ENCODE measurements around the gene PPY. TPM values are rescaled to one million over a fixed set of nuclear protein-coding genes. Genes with fewer than 3 reads are reported as not detected.

The PPY gene
- total RNA-seq, 2 experiments from 2014 or later: not detected

DNA sequence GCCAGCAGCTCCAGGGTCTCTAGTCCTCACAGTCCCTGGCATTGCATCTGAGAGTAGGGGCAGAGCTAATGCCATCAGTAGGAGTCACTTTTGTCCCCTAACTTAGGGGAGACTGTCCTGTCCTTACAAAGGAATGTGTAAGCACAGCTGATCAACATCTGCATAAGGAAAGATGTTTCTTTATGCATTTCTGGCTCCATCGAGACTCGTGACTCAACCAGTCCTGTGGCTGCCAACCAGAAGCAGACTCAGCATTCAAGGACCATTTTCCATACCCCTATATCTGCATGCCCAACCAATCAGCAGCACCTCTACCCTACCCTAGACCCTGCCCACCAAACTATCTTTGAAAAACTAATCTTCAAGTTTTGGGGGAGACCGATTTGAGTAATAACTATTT lies 26.7 kb downstream of the PPY start:
- Mint-ChIP-seq H3K4me3 (peak overlapping the region; percentile 21), H3K27me3 (no peaks in the 10 kb centered on the region), H3K27ac (no peak overlapping the region), H3K9me3 (no peaks in the 10 kb centered on the region), H3K4me1 (ENCODE audit: low read depth) (peaks cover 18% of the 10 kb centered on the region), H3K36me3 (ENCODE audit: low read depth) (no peaks in the 10 kb centered on the region)
- H3K4me3 ChIP-seq (ENCODE audit: low read length): no peak overlapping the region
- no peaks in the 10 kb centered on the region for H3K27me3 ChIP-seq (ENCODE audit: control insufficient read depth in 1 of 2, insufficient read depth in 2 of 2, low read length in 2 of 2)
- intact Hi-C loops (cut with DNase I, micrococcal nuclease): loop anchor here in 1 of 2 experiments (10.0 kb wide), 1 partner anchor 129 kb away; no protein-coding TSS in a partner anchor
- no peak overlapping the region for H3K27ac ChIP-seq (ENCODE audit: low read depth in 1 of 2, low read length in 2 of 2)
- ChIA-PET POLR2A (no interaction called here), CTCF (no interaction called here)
- no peaks in the 10 kb centered on the region for H3K9me3 ChIP-seq (ENCODE audit: control insufficient read depth in 1 of 2, insufficient read depth in 1 of 2, low read length in 2 of 2)
- DNase-seq (no peak), ATAC-seq (ENCODE audit: poor library complexity) (no peak)
- TF ChIP-seq, protein P1, sequence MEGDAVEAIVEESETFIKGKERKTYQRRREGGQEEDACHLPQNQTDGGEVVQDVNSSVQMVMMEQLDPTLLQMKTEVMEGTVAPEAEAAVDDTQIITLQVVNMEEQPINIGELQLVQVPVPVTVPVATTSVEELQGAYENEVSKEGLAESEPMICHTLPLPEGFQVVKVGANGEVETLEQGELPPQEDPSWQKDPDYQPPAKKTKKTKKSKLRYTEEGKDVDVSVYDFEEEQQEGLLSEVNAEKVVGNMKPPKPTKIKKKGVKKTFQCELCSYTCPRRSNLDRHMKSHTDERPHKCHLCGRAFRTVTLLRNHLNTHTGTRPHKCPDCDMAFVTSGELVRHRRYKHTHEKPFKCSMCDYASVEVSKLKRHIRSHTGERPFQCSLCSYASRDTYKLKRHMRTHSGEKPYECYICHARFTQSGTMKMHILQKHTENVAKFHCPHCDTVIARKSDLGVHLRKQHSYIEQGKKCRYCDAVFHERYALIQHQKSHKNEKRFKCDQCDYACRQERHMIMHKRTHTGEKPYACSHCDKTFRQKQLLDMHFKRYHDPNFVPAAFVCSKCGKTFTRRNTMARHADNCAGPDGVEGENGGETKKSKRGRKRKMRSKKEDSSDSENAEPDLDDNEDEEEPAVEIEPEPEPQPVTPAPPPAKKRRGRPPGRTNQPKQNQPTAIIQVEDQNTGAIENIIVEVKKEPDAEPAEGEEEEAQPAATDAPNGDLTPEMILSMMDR (IDR thresholded peaks at IDR 0.05): no peak
- H3K36me3 ChIP-seq (ENCODE audit: insufficient read depth, low read length): no peaks in the 10 kb centered on the region
- H3K4me1 ChIP-seq (ENCODE audit: insufficient read depth, low read length): peaks cover 20% of the 10 kb centered on the region

DNA sequence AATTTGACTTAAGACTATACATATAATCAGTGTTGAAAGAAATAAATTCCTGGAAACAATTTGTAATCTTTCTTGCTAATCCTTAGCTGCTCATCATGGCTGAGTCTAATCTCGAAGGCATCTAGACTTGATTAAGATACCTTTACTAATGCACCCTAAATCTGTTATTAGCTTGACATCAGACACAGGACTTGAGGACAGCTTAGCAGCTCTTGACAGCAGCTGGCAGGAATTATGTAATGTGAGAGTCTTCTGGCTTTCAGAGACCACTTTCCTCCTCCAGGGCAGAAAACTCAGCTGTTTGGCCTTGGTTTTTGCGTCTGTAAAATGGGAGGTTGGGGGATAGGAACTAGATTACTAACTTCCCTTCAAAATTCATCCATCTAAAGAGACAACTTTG lies 27.8 kb downstream of the PPY start:
- POLR2A ChIA-PET: interaction anchor here (0.6 kb wide), 1 partner anchor 789 kb away, joined by 6 read pairs; the partner anchor contains the start of gene BRCA1
- Mint-ChIP-seq H3K27me3 (no peaks in the 10 kb centered on the region), H3K4me1 (ENCODE audit: low read depth) (peaks cover 18% of the 10 kb centered on the region), H3K27ac (no peak overlapping the region), H3K9me3 (no peaks in the 10 kb centered on the region), H3K36me3 (ENCODE audit: low read depth) (no peaks in the 10 kb centered on the region), H3K4me3 (no peak overlapping the region)
- no peak for ATAC-seq (ENCODE audit: poor library complexity)
- CTCF ChIA-PET: interaction anchor here (1.0 kb wide), 1 partner anchor 30 kb away, joined by 4 read pairs; no protein-coding TSS in a partner anchor
- TF ChIP-seq, protein P1 (IDR thresholded peaks at IDR 0.05): no peak
- H3K4me1 ChIP-seq (ENCODE audit: insufficient read depth, low read length): peaks cover 20% of the 10 kb centered on the region
- H3K27me3 ChIP-seq (ENCODE audit: control insufficient read depth in 1 of 2, insufficient read depth in 2 of 2, low read length in 2 of 2): no peaks in the 10 kb centered on the region
- no peak overlapping the region for H3K4me3 ChIP-seq (ENCODE audit: low read length)
- no peaks in the 10 kb centered on the region for H3K36me3 ChIP-seq (ENCODE audit: insufficient read depth, low read length)
- intact Hi-C loops (cut with DNase I, micrococcal nuclease): loop anchor here in 1 of 2 experiments (5.0 to 10.0 kb wide), 2 partner anchors 83 to 130 kb away; no protein-coding TSS in a partner anchor
- no peak overlapping the region for H3K27ac ChIP-seq (ENCODE audit: low read depth in 1 of 2, low read length in 2 of 2)
- no peak for DNase-seq
- no peaks in the 10 kb centered on the region for H3K9me3 ChIP-seq (ENCODE audit: control insufficient read depth in 1 of 2, insufficient read depth in 1 of 2, low read length in 2 of 2)

DNA sequence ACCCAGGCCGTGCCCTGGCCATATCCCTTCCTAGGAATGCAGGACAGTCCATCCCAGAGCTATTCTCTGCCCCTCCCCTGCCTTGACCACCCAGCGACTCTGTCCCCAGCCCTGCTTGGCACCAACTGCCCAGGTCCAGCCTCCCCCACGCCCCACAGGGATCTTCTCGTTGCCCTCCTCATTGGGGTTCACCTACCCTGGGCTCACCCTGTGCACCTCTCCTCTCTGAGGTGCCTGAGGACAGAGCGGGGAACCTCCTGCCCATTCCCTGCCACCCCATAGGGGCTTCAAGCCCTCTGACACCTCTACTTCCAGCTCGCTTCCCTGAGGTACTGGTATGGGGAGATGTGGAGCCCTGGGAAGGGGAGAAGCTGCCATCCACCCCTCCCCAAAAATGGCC lies 28.7 kb downstream of the PPY start:
- Mint-ChIP-seq H3K4me1 (ENCODE audit: low read depth) (peaks cover 18% of the 10 kb centered on the region), H3K9me3 (no peaks in the 10 kb centered on the region), H3K4me3 (no peak overlapping the region), H3K27ac (no peak overlapping the region), H3K27me3 (no peaks in the 10 kb centered on the region), H3K36me3 (ENCODE audit: low read depth) (no peaks in the 10 kb centered on the region)
- Histone ChIP-seq H3K4me1 (ENCODE audit: insufficient read depth, low read length) (peaks cover 19% of the 10 kb centered on the region), H3K36me3 (ENCODE audit: insufficient read depth, low read length) (no peaks in the 10 kb centered on the region), H3K9me3 (ENCODE audit: control insufficient read depth in 1 of 2, insufficient read depth in 1 of 2, low read length in 2 of 2) (no peaks in the 10 kb centered on the region), H3K27ac (ENCODE audit: low read depth in 1 of 2, low read length in 2 of 2) (no peak overlapping the region), H3K4me3 (ENCODE audit: low read length) (no peak overlapping the region), H3K27me3 (ENCODE audit: control insufficient read depth in 1 of 2, insufficient read depth in 2 of 2, low read length in 2 of 2) (no peaks in the 10 kb centered on the region)
- no peak for DNase-seq
- TF ChIP-seq, protein P1 (IDR thresholded peaks at IDR 0.05): no peak
- ChIA-PET POLR2A (interaction anchor here (0.6 kb wide), 1 partner anchor 788 kb away, joined by 6 read pairs; the partner anchor contains the start of gene BRCA1), CTCF (interaction anchor here (1.0 kb wide), 1 partner anchor 31 kb away, joined by 4 read pairs; no protein-coding TSS in a partner anchor)
- intact Hi-C loops (cut with DNase I, micrococcal nuclease): loop anchor here in 1 of 2 experiments (5.0 to 10.0 kb wide), 2 partner anchors 84 to 131 kb away; no protein-coding TSS in a partner anchor
- ATAC-seq (ENCODE audit: poor library complexity): no peak
